ENCODE data around the gene TMEM74B. TPM values are rescaled to one million over a fixed set of nuclear protein-coding genes. Genes with fewer than 3 reads are reported as not detected.
A peak's percentile ranks its signal among the peaks of the same experiment; 100 is the strongest.

Gene TMEM74B
- total and polyA plus RNA-seq, 9 of the 15 experiments (the other 6 are each of a cell fraction or from before 2014, with no cell fraction given), result 0.24 to 19.0 (median 7.5) TPM

DNA sequence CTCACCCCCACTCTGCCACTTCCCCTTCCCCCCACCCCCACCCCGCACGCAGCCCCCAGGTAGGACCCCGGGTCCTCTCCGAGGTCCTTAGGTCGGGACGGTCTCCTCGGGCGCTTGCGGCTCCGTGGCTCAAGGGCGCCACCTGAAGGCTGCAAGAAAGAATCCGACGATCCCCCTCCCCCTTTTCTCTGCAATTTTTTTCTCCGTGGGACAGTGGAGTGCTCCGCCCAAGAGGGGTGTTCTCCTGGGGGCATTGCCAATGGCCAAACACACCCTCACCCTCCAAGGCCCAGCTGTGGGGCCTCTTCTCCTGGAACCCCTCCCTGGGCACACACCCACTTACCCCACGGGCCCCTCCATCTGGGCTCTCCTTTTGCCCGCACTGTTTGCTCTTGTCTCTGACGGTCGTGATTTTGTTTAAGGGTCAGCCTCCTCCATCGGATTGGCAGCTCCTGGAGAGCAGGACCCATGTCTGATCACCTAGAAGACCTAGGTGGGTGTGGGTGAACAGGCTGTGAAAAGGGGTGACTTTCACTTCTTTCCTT, 1.1 kb upstream of the TMEM74B start (continued):
- TF ChIP-seq, protein P1, sequence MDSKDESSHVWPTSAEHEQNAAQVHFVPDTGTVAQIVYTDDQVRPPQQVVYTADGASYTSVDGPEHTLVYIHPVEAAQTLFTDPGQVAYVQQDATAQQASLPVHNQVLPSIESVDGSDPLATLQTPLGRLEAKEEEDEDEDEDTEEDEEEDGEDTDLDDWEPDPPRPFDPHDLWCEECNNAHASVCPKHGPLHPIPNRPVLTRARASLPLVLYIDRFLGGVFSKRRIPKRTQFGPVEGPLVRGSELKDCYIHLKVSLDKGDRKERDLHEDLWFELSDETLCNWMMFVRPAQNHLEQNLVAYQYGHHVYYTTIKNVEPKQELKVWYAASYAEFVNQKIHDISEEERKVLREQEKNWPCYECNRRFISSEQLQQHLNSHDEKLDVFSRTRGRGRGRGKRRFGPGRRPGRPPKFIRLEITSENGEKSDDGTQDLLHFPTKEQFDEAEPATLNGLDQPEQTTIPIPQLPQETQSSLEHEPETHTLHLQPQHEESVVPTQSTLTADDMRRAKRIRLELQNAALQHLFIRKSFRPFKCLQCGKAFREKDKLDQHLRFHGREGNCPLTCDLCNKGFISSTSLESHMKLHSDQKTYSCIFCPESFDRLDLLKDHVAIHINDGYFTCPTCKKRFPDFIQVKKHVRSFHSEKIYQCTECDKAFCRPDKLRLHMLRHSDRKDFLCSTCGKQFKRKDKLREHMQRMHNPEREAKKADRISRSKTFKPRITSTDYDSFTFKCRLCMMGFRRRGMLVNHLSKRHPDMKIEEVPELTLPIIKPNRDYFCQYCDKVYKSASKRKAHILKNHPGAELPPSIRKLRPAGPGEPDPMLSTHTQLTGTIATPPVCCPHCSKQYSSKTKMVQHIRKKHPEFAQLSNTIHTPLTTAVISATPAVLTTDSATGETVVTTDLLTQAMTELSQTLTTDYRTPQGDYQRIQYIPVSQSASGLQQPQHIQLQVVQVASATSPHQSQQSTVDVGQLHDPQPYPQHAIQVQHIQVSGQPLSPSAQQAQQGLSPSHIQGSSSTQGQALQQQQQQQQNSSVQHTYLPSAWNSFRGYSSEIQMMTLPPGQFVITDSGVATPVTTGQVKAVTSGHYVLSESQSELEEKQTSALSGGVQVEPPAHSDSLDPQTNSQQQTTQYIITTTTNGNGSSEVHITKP (IDR thresholded peaks at IDR 0.05; ENCODE audit: partially characterized antibody), result peak; percentile 43
- TF ChIP-seq ZNF174 (CRISPR knock-in tag; IDR thresholded peaks at IDR 0.05), result no peak
- TF ChIP-seq RAD21 (CRISPR knock-in tag; conservative IDR thresholded peaks at IDR 0.05 in 1 of 2, IDR thresholded peaks at IDR 0.05 in 1 of 2), result peak in 1 of 2 experiments; percentile 47; a peak in 3 of 4 replicates
- peak; percentile 95 for TF ChIP-seq ZNF444 (CRISPR knock-in tag; IDR thresholded peaks at IDR 0.05)
- TF ChIP-seq, protein P2, sequence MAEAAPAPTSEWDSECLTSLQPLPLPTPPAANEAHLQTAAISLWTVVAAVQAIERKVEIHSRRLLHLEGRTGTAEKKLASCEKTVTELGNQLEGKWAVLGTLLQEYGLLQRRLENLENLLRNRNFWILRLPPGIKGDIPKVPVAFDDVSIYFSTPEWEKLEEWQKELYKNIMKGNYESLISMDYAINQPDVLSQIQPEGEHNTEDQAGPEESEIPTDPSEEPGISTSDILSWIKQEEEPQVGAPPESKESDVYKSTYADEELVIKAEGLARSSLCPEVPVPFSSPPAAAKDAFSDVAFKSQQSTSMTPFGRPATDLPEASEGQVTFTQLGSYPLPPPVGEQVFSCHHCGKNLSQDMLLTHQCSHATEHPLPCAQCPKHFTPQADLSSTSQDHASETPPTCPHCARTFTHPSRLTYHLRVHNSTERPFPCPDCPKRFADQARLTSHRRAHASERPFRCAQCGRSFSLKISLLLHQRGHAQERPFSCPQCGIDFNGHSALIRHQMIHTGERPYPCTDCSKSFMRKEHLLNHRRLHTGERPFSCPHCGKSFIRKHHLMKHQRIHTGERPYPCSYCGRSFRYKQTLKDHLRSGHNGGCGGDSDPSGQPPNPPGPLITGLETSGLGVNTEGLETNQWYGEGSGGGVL (CRISPR knock-in tag; IDR thresholded peaks at IDR 0.05), result no peak
- no peak for TF ChIP-seq SP1 (CRISPR knock-in tag; IDR thresholded peaks at IDR 0.05)
- no peak for TF ChIP-seq POLR3G (IDR thresholded peaks at IDR 0.05; ENCODE audit: extremely low read depth, insufficient read length, insufficient replicate concordance)
- no peak for TF ChIP-seq ZFPM2 (CRISPR knock-in tag; IDR thresholded peaks at IDR 0.05)
- TF ChIP-seq, protein P3, sequence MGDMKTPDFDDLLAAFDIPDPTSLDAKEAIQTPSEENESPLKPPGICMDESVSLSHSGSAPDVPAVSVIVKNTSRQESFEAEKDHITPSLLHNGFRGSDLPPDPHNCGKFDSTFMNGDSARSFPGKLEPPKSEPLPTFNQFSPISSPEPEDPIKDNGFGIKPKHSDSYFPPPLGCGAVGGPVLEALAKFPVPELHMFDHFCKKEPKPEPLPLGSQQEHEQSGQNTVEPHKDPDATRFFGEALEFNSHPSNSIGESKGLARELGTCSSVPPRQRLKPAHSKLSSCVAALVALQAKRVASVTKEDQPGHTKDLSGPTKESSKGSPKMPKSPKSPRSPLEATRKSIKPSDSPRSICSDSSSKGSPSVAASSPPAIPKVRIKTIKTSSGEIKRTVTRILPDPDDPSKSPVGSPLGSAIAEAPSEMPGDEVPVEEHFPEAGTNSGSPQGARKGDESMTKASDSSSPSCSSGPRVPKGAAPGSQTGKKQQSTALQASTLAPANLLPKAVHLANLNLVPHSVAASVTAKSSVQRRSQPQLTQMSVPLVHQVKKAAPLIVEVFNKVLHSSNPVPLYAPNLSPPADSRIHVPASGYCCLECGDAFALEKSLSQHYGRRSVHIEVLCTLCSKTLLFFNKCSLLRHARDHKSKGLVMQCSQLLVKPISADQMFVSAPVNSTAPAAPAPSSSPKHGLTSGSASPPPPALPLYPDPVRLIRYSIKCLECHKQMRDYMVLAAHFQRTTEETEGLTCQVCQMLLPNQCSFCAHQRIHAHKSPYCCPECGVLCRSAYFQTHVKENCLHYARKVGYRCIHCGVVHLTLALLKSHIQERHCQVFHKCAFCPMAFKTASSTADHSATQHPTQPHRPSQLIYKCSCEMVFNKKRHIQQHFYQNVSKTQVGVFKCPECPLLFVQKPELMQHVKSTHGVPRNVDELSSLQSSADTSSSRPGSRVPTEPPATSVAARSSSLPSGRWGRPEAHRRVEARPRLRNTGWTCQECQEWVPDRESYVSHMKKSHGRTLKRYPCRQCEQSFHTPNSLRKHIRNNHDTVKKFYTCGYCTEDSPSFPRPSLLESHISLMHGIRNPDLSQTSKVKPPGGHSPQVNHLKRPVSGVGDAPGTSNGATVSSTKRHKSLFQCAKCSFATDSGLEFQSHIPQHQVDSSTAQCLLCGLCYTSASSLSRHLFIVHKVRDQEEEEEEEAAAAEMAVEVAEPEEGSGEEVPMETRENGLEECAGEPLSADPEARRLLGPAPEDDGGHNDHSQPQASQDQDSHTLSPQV (IDR thresholded peaks at IDR 0.05), result no peak
- TF ChIP-seq SMC3 (conservative IDR thresholded peaks at IDR 0.05; ENCODE audit: insufficient read depth, low read depth, low read length), result peak; percentile 35; the same call in 1 of the 2 replicates
- TF ChIP-seq, protein P4, sequence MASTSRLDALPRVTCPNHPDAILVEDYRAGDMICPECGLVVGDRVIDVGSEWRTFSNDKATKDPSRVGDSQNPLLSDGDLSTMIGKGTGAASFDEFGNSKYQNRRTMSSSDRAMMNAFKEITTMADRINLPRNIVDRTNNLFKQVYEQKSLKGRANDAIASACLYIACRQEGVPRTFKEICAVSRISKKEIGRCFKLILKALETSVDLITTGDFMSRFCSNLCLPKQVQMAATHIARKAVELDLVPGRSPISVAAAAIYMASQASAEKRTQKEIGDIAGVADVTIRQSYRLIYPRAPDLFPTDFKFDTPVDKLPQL (IDR thresholded peaks at IDR 0.05; ENCODE audit: extremely low read depth, insufficient read length), result no peak
- no peak for TF ChIP-seq KLF10 (CRISPR knock-in tag; IDR thresholded peaks at IDR 0.05)
- TF ChIP-seq ZNF263 (CRISPR knock-in tag; IDR thresholded peaks at IDR 0.05; ENCODE audit: borderline replicate concordance), result peak; percentile 76; the same call in 1 of the 2 replicates
- TF ChIP-seq KAT7 (CRISPR knock-in tag; IDR thresholded peaks at IDR 0.05; ENCODE audit: borderline replicate concordance), result peak; percentile 36; the same call in 1 of the 2 replicates
- TF ChIP-seq GABPB1 (CRISPR knock-in tag; IDR thresholded peaks at IDR 0.05), result 0 out of 2 replicates have a peak, but pooled peaks have one; percentile 18
- TF ChIP-seq ZBTB7A (IDR thresholded peaks at IDR 0.05; ENCODE audit: borderline replicate concordance, control insufficient read depth, low read depth, low read length), result peak; percentile 90; the same call in 1 of the 2 replicates
- no peak for TF ChIP-seq ZNF253 (CRISPR knock-in tag; conservative IDR thresholded peaks at IDR 0.05)

All from K562 (cell line).